ENCODE measurements around the gene NUP205. TPM values are rescaled to one million over a fixed set of nuclear protein-coding genes. Genes with fewer than 3 reads are reported as not detected.

Gene NUP205
- total RNA-seq, 1 experiment from 2014 or later: 91.0 TPM

- Histone ChIP-seq H2AFZ (ENCODE audit: low read depth, low read length, poor library complexity, severe bottlenecking) (no peak overlapping the region), H3K9me3 (ENCODE audit: control insufficient read depth in 1 of 2, insufficient read depth in 1 of 2, low read depth in 1 of 2, low read length in 2 of 2) (no peaks in the 10 kb centered on the region), H3K4me2 (ENCODE audit: low read length) (no peak overlapping the region), H3K9ac (ENCODE audit: low read length) (no peak overlapping the region), H3K36me3 (ENCODE audit: control insufficient read depth in 1 of 2, insufficient read depth in 2 of 2, low read length in 2 of 2) (no peaks in the 10 kb centered on the region), H3K79me2 (ENCODE audit: insufficient read depth, low read length) (no peaks in the 10 kb centered on the region), H3K4me3 (replicated peaks in 1 of 2; ENCODE audit: low read depth in 1 of 2, low read length in 2 of 2) (no peak overlapping the region), H4K20me1 (ENCODE audit: insufficient read depth) (no peaks in the 10 kb centered on the region), H3K27ac (ENCODE audit: low read depth, low read length) (no peak overlapping the region), H3K9me2 (ENCODE audit: insufficient read depth) (no peaks in the 10 kb centered on the region), H3K27me3 (ENCODE audit: insufficient read depth, low read length) (no peaks in the 10 kb centered on the region), H3K4me1 (ENCODE audit: control insufficient read depth in 1 of 2, insufficient read depth in 2 of 2, low read length in 2 of 2) (peaks cover 11 to 28% of the 10 kb centered on the region in 2 experiments)
- POLR2A ChIA-PET: no interaction called here
- CTCF ChIA-PET: interaction anchor here (2.3 kb wide), 1 partner anchor 130 kb away, joined by 4 read pairs; no protein-coding TSS in a partner anchor
- intact Hi-C loops (cut with micrococcal nuclease): no loop called here
- no peak for ATAC-seq
- no peak for DNase-seq (ENCODE audit: low read depth, low spot score)
- BruUV-seq (replicated peaks): no TSS peak
- RAD21 ChIA-PET (ENCODE audit: low non-redundant PET in 1 of 2, low total read pairs in 2 of 2, uncharacterized antibody in 2 of 2, unreplicated experiment in 2 of 2): no interaction called here
- TF ChIP-seq ELF1 (IDR thresholded peaks at IDR 0.05; ENCODE audit: borderline replicate concordance, low read depth) (no peak), CEBPB (IDR thresholded peaks at IDR 0.05; ENCODE audit: low read depth) (no peak), SIN3A (IDR thresholded peaks at IDR 0.05; ENCODE audit: low read depth) (no peak), JUND (IDR thresholded peaks at IDR 0.05) (no peak), EZH2 (IDR thresholded peaks at IDR 0.05) (no peak), ATF3 (IDR thresholded peaks at IDR 0.05) (no peak), ZFX (IDR thresholded peaks at IDR 0.05) (no peak), RAD21 (IDR thresholded peaks at IDR 0.05; ENCODE audit: low read depth) (no peak), SP1 (IDR thresholded peaks at IDR 0.05; ENCODE audit: low read depth) (no peak), TCF7L2 (IDR thresholded peaks at IDR 0.05; ENCODE audit: borderline replicate concordance, extremely low read depth, insufficient read depth, insufficient read length) (no peak), YY1 (IDR thresholded peaks at IDR 0.05; ENCODE audit: extremely low read depth, insufficient replicate concordance, low read depth, low read length) (no peak), FOSL1 (IDR thresholded peaks at IDR 0.05; ENCODE audit: low read depth) (no peak), POLR2AphosphoS5 (IDR thresholded peaks at IDR 0.05; ENCODE audit: low read depth, low read length) (no peak)
- TF ChIP-seq, protein P1, sequence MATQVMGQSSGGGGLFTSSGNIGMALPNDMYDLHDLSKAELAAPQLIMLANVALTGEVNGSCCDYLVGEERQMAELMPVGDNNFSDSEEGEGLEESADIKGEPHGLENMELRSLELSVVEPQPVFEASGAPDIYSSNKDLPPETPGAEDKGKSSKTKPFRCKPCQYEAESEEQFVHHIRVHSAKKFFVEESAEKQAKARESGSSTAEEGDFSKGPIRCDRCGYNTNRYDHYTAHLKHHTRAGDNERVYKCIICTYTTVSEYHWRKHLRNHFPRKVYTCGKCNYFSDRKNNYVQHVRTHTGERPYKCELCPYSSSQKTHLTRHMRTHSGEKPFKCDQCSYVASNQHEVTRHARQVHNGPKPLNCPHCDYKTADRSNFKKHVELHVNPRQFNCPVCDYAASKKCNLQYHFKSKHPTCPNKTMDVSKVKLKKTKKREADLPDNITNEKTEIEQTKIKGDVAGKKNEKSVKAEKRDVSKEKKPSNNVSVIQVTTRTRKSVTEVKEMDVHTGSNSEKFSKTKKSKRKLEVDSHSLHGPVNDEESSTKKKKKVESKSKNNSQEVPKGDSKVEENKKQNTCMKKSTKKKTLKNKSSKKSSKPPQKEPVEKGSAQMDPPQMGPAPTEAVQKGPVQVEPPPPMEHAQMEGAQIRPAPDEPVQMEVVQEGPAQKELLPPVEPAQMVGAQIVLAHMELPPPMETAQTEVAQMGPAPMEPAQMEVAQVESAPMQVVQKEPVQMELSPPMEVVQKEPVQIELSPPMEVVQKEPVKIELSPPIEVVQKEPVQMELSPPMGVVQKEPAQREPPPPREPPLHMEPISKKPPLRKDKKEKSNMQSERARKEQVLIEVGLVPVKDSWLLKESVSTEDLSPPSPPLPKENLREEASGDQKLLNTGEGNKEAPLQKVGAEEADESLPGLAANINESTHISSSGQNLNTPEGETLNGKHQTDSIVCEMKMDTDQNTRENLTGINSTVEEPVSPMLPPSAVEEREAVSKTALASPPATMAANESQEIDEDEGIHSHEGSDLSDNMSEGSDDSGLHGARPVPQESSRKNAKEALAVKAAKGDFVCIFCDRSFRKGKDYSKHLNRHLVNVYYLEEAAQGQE (IDR thresholded peaks at IDR 0.05; ENCODE audit: low read depth): no peak
Observed at GRCh38 chr7:135514856-135515255, 42.9 kb upstream of the NUP205 start.
